H1 (cell line): ENCODE data around the gene WDR37. TPM values are rescaled to one million over a fixed set of nuclear protein-coding genes. Genes with fewer than 3 reads are reported as not detected.

Source experiments
- CTCF ChIA-PET: fragments of 300-600 bp; sonication (Branson Sonifier 250); formaldehyde crosslinking; loops from one replicate; lab custom pipeline; 2021; ENCODE audit not compliant: partially characterized antibody; lab: Charles Lee
- POLR2A ChIA-PET: fragments of 300-600 bp; sonication (Branson Sonifier 250); formaldehyde crosslinking; loops from one replicate; lab custom pipeline; 2021; ENCODE audit warnings: inconsistent platforms; ENCODE audit not compliant: partially characterized antibody; lab: Charles Lee
- DNase-seq, 2 experiments: peaks; one replicate each; pipeline versions ENCODE4 v3.0.0 to v3.0.0-alpha.2; 2010 to 2022; ENCODE audit warnings: low spot score in 2 of 2, low read depth in 1 of 2, mixed read lengths in 1 of 2
- FAIRE-seq: peaks from 2 replicates; lab custom pipeline; 2011; peaks lifted over from hg19 to GRCh38; lab: Jason Lieb, UNC
- H2AFZ ChIP-seq: 2 replicates; pipeline ENCODE4 v1.8.1; 2012; ENCODE audit warnings: low read length, inconsistent platforms
- H2AK5ac ChIP-seq: 2 replicates; pipeline ENCODE4 v1.6.1; 2013; ENCODE audit warnings: low read depth, low read length
- H2BK120ac ChIP-seq: replicated peaks from 2 replicates; pipeline ENCODE3; 2013; ENCODE audit warnings: low read depth, low read length, inconsistent platforms
- H2BK12ac ChIP-seq: 2 replicates; pipeline ENCODE4 v1.6.1; 2013; ENCODE audit warnings: low read depth, low read length
- H2BK15ac ChIP-seq: 2 replicates; pipeline ENCODE4 v1.6.1; 2013; ENCODE audit warnings: low read length
- H2BK20ac ChIP-seq: 2 replicates; pipeline ENCODE4 v1.6.1; 2013; ENCODE audit warnings: low read length
- H2BK5ac ChIP-seq: 2 replicates; pipeline ENCODE4 v1.6.1; 2013; ENCODE audit warnings: low read depth, low read length
- H3K14ac ChIP-seq: 2 replicates; pipeline ENCODE4 v1.6.1; 2013; ENCODE audit warnings: inconsistent platforms; ENCODE audit not compliant: insufficient read length
- H3K18ac ChIP-seq: 2 replicates; pipeline ENCODE4 v1.6.1; 2013; ENCODE audit warnings: low read length; ENCODE audit errors: extremely low read depth
- H3K23ac ChIP-seq: 2 replicates; pipeline ENCODE4 v1.6.1; 2013; ENCODE audit warnings: inconsistent platforms; ENCODE audit not compliant: insufficient read length
- H3K23me2 ChIP-seq: 2 replicates; pipeline ENCODE4 v1.6.1; 2013; ENCODE audit warnings: low read depth, low read length
- H3K27ac ChIP-seq: 2 replicates; pipeline ENCODE4 v1.6.1; 2011; ENCODE audit warnings: low read depth, low read length, inconsistent platforms
- H3K27me3 ChIP-seq, 4 experiments: replicated peaks in 1 of 4; 1 replicate in 1 of 4; 2 replicates in 3 of 4; pipeline versions ENCODE4 v1.6.1 to v1.8.1; 2011 to 2013; ENCODE audit warnings: low read length in 3 of 4, mild to moderate bottlenecking in 3 of 4, inconsistent platforms in 2 of 4, mixed read lengths in 2 of 4, moderate library complexity in 1 of 4; ENCODE audit not compliant: control insufficient read depth in 3 of 4, insufficient read depth in 3 of 4; ENCODE audit errors: extremely low read depth in 1 of 4
- H3K36me3 ChIP-seq, 4 experiments: 2 replicates each; pipeline versions ENCODE4 v1.6.1 to v1.8.1; 2011 to 2013; ENCODE audit warnings: mild to moderate bottlenecking in 4 of 4, low read length in 3 of 4, moderate library complexity in 2 of 4, control low read depth in 1 of 4, inconsistent platforms in 1 of 4; ENCODE audit not compliant: insufficient read depth in 4 of 4, control insufficient read depth in 2 of 4
- H3K4ac ChIP-seq: replicated peaks from 2 replicates; pipeline ENCODE3; 2013; ENCODE audit warnings: low read length, low read depth, mixed read lengths, inconsistent platforms; ENCODE audit not compliant: insufficient read length
- H3K4me1 ChIP-seq, 4 experiments: replicated peaks in 1 of 4; 1 replicate in 1 of 4; 2 replicates in 3 of 4; pipeline versions ENCODE4 v1.6.1 to v1.8.1; 2011 to 2013; ENCODE audit warnings: low read length in 3 of 4, inconsistent platforms in 2 of 4, mixed read lengths in 1 of 4; ENCODE audit not compliant: insufficient read depth in 4 of 4, control insufficient read depth in 3 of 4
- H3K4me2 ChIP-seq, 2 experiments: 2 replicates each; pipeline versions ENCODE4 v1.6.1 to v1.8.1; 2011 to 2013; ENCODE audit warnings: low read depth in 2 of 2, low read length in 2 of 2, control low read depth in 1 of 2, inconsistent platforms in 1 of 2, mild to moderate bottlenecking in 1 of 2; ENCODE audit not compliant: insufficient read depth in 1 of 2
- H3K4me3 ChIP-seq, 4 experiments: fragments of 200-600, 300-600 bp in 1 of 4; sonication (generic), shearing (Covaris generic), sonication (Bioruptor Twin) in 1 of 4; 2 replicates each; pipeline versions ENCODE4 v1.5.1 to v1.8.1; 2011 to 2016; ENCODE audit warnings: low read length in 4 of 4, low read depth in 3 of 4, control low read depth in 2 of 4, inconsistent platforms in 2 of 4, mild to moderate bottlenecking in 2 of 4, mixed read lengths in 1 of 4, moderate library complexity in 1 of 4; ENCODE audit not compliant: insufficient read depth in 2 of 4; ENCODE audit errors: extremely low read depth in 1 of 4
- H3K56ac ChIP-seq: replicated peaks from 2 replicates; pipeline ENCODE3; 2013; ENCODE audit warnings: low read depth, mild to moderate bottlenecking, mixed read lengths, low read length, inconsistent platforms; ENCODE audit not compliant: insufficient read length
- H3K79me1 ChIP-seq: 2 replicates; pipeline ENCODE4 v1.6.1; 2013; ENCODE audit warnings: low read depth, low read length, control low read depth
- H3K79me2 ChIP-seq, 2 experiments: 2 replicates each; pipeline versions ENCODE4 v1.6.1 to v1.8.1; 2012 to 2013; ENCODE audit warnings: low read length in 2 of 2, mild to moderate bottlenecking in 2 of 2, inconsistent platforms in 1 of 2; ENCODE audit not compliant: insufficient read depth in 2 of 2, control insufficient read depth in 1 of 2
- H3K9ac ChIP-seq, 4 experiments: replicated peaks in 1 of 4; 1 replicate in 1 of 4; 2 replicates in 3 of 4; pipeline versions ENCODE4 v1.6.1 to v1.8.1; 2011 to 2013; ENCODE audit warnings: low read depth in 3 of 4, low read length in 3 of 4, control low read depth in 2 of 4, mild to moderate bottlenecking in 2 of 4, moderate library complexity in 2 of 4, inconsistent platforms in 1 of 4; ENCODE audit errors: extremely low read depth in 1 of 4
- H3K9me3 ChIP-seq, 2 experiments: 2 replicates each; pipeline versions ENCODE4 v1.6.1 to v1.8.1; 2012 to 2013; ENCODE audit warnings: mild to moderate bottlenecking in 2 of 2, moderate library complexity in 2 of 2, control low read depth in 1 of 2, inconsistent platforms in 1 of 2, low read depth in 1 of 2, low read length in 1 of 2, mixed read lengths in 1 of 2; ENCODE audit not compliant: insufficient read depth in 2 of 2
- H4K20me1 ChIP-seq, 2 experiments: replicated peaks in 1 of 2; 2 replicates each; pipeline versions ENCODE3 to v1.8.1; 2011 to 2013; ENCODE audit warnings: inconsistent platforms in 2 of 2, low read length in 2 of 2, mild to moderate bottlenecking in 1 of 2; ENCODE audit not compliant: insufficient read depth in 2 of 2, control insufficient read depth in 1 of 2
- H4K5ac ChIP-seq: 2 replicates; pipeline ENCODE4 v1.6.1; 2013; ENCODE audit warnings: low read length, low read depth, mixed read lengths, inconsistent platforms; ENCODE audit not compliant: insufficient read length
- H4K8ac ChIP-seq: 2 replicates; pipeline ENCODE4 v1.8.0; 2013; ENCODE audit warnings: mild to moderate bottlenecking, moderate library complexity, low read length, inconsistent platforms; ENCODE audit not compliant: insufficient read depth; ENCODE audit errors: extremely low read depth
- H4K91ac ChIP-seq: replicated peaks from 2 replicates; pipeline ENCODE3; 2013; ENCODE audit warnings: low read length, mixed read lengths, inconsistent platforms; ENCODE audit not compliant: insufficient read length
- ATF3 ChIP-seq: IDR thresholded peaks from 2 replicates; pipeline ENCODE4 v1.6.1; 2011; ENCODE audit warnings: low read depth, mild to moderate bottlenecking, low read length; ENCODE audit not compliant: insufficient read depth
- BCL11A ChIP-seq, 2 experiments: IDR thresholded peaks; one replicate each; pipeline ENCODE4 v1.6.1; 2011; ENCODE audit warnings: low read depth in 2 of 2, low read length in 2 of 2, mild to moderate bottlenecking in 2 of 2
- BRCA1 ChIP-seq: IDR thresholded peaks from 2 replicates; pipeline ENCODE4 v1.6.1; 2012; ENCODE audit warnings: low read depth, low read length, improper control_type of control experiment
- CHD2 ChIP-seq: IDR thresholded peaks from 2 replicates; pipeline ENCODE4 v1.6.1; 2012; ENCODE audit warnings: low read length, improper control_type of control experiment
- EP300 ChIP-seq, 2 experiments: IDR thresholded peaks; 1 replicate in 1 of 2; 2 replicates in 1 of 2; pipeline ENCODE4 v1.6.1; 2011 to 2012; ENCODE audit warnings: low read depth in 2 of 2, low read length in 2 of 2, mild to moderate bottlenecking in 2 of 2, borderline replicate concordance in 1 of 2, inconsistent platforms in 1 of 2, moderate library complexity in 1 of 2
- GABPA ChIP-seq: IDR thresholded peaks from 2 replicates; pipeline ENCODE4 v1.6.1; 2011; ENCODE audit warnings: mild to moderate bottlenecking, low read length, moderate library complexity, borderline replicate concordance; ENCODE audit not compliant: insufficient read depth
- HDAC2 ChIP-seq, 2 experiments: fragments of 300-600 bp in 1 of 2; sonication (generic) in 1 of 2; IDR thresholded peaks; 2 replicates each; pipeline ENCODE4 v1.6.1; 2011 to 2012; ENCODE audit warnings: low read depth in 2 of 2, low read length in 2 of 2, mild to moderate bottlenecking in 2 of 2, moderate library complexity in 2 of 2, borderline replicate concordance in 1 of 2, inconsistent platforms in 1 of 2
- JUN ChIP-seq: IDR thresholded peaks from 2 replicates; pipeline ENCODE4 v1.6.1; 2011; ENCODE audit warnings: low read depth, mild to moderate bottlenecking, improper control_type of control experiment, low read length
- NRF1 ChIP-seq: IDR thresholded peaks from 2 replicates; pipeline ENCODE4 v1.6.1; 2011; ENCODE audit warnings: mild to moderate bottlenecking, low read depth, low read length, improper control_type of control experiment
- SIX5 ChIP-seq: IDR thresholded peaks from 2 replicates; pipeline ENCODE4 v1.6.1; 2011; ENCODE audit warnings: mild to moderate bottlenecking, low read depth, low read length
- SP4 ChIP-seq: IDR thresholded peaks from 2 replicates; pipeline ENCODE4 v1.6.1; 2012; ENCODE audit warnings: low read length, inconsistent platforms
- SUZ12 ChIP-seq: fragments of 200-600 bp; sonication (generic); IDR thresholded peaks from 2 replicates; pipeline ENCODE4 v1.6.1; 2012; ENCODE audit warnings: mild to moderate bottlenecking, inconsistent platforms, low read length, moderate library complexity, mixed read lengths
- TCF12 ChIP-seq: IDR thresholded peaks from 2 replicates; pipeline ENCODE4 v1.6.1; 2011; ENCODE audit warnings: low read depth, mild to moderate bottlenecking, low read length
- WGBS, 2 experiments: shearing (Covaris generic) in 1 of 2; methylation state at CpG; one replicate each; pipeline versions ENCODE4 v1.1.6 to v1.1.7; 2013 to 2015; ENCODE audit warnings: low lambda C conversion rate in 2 of 2, mixed read lengths in 2 of 2, inconsistent platforms in 1 of 2, low coverage in 1 of 2, missing lambda C conversion rate in 1 of 2; ENCODE audit not compliant: insufficient replicate concordance in 2 of 2, insufficient coverage in 1 of 2, insufficient read length in 1 of 2; ENCODE audit errors: extremely low coverage in 1 of 2, missing lambda C conversion rate in 1 of 2; 5-methylcytosine and 5-hydroxymethylcytosine counted together
- polyA plus RNA-seq, 7 experiments: library from polyadenylated mRNA; depleted of rRNA in 3 of 7; stranded (reverse) in 5 of 7; unstranded in 2 of 7; fragments of >200 nt in 5 of 7; fragments of 200-250 nt in 2 of 7; gene quantifications; 1 replicate in 5 of 7; 2 replicates in 1 of 7; 4 replicates in 1 of 7; pipeline versions ENCODE4 v1.2.1 to v1.2.3, GENCODE V29; 2011 to 2013; ENCODE audit warnings: missing spikeins in 2 of 7, mixed read lengths in 2 of 7
- total RNA-seq: library from RNA; stranded (reverse); fragmentation: NEBNext Ultra II Directional; extraction: Animal tissue kit (Norgen Biotek cat#: 25700); gene quantifications from 2 replicates; pipeline ENCODE4 v1.2.1, GENCODE V29; 2021

WDR37 gene
- total and polyA plus RNA-seq, 2 of the 8 experiments (the other 6 are each of a cell fraction or from before 2014, with no cell fraction given) = 9.6 to 12.0 TPM

- Histone ChIP-seq H3K23ac (no peak overlapping the region), H4K91ac (no peak overlapping the region), H3K14ac (no peak overlapping the region), H2BK120ac (no peak overlapping the region), H3K56ac (no peak overlapping the region), H3K27me3 (no peaks in the 10 kb centered on the region), H3K9ac (0 out of 7 replicates have a peak overlapping the region, but pooled peaks of 1 of the 4 experiments have one; percentile 14), H2BK12ac (no peak overlapping the region), H3K79me2 (no peaks in the 10 kb centered on the region), H2BK5ac (peak overlapping the region; percentile 40; the same call in 1 of the 2 replicates), H4K5ac (no peak overlapping the region), H3K4me2 (no peak overlapping the region), H3K9me3 (no peaks in the 10 kb centered on the region), H4K20me1 (peaks cover 0 to 5% of the 10 kb centered on the region in 2 experiments), H3K27ac (no peak overlapping the region), H3K4me1 (no peaks in the 10 kb centered on the region; a peak in 1 of 7 replicates), H3K18ac (no peak overlapping the region), H2BK20ac (no peak overlapping the region), H3K23me2 (no peaks in the 10 kb centered on the region), H2AFZ (no peak overlapping the region), H2BK15ac (no peak overlapping the region), H3K79me1 (no peaks in the 10 kb centered on the region), H3K36me3 (peaks cover 5 to 21% (median 15%) of the 10 kb centered on the region in 4 experiments; a peak in 7 of 8 replicates), H3K4me3 (no peak overlapping the region), H3K4ac (no peak overlapping the region), H4K8ac (no peak overlapping the region), H2AK5ac (no peak overlapping the region)
- CTCF ChIA-PET = interaction anchor here (0.9 kb wide), 1 partner anchor 105 kb away, joined by 3 read pairs; no protein-coding TSS in a partner anchor
- FAIRE-seq (no peak), DNase-seq (no peak)
- 91% methylated on average over 12 of the region's 12 CpGs; no CpG with 5 or more reads in 1 of the 2 experiments for WGBS, 2 experiments
- POLR2A ChIA-PET = interaction anchor here (0.8 to 1.8 kb wide), 4 partner anchors 15 to 27 kb away, joined by 4 to 6 read pairs (median 5); no protein-coding TSS in a partner anchor
- TF ChIP-seq GABPA = no peak
- TF ChIP-seq TCF12 = no peak
- no peak for TF ChIP-seq CHD2
- TF ChIP-seq HDAC2 (IDR thresholded peaks at IDR 0.05; ENCODE audit: borderline replicate concordance in 1 of 2, low read depth in 2 of 2, low read length in 2 of 2) = no peak
- TF ChIP-seq JUN = no peak
- TF ChIP-seq SP4 = no peak
- TF ChIP-seq ATF3 = no peak
- no peak for TF ChIP-seq BCL11A (IDR thresholded peaks at IDR 0.05; ENCODE audit: low read depth in 2 of 2, low read length in 2 of 2)
- TF ChIP-seq BRCA1 = no peak
- TF ChIP-seq SUZ12 = no peak
- TF ChIP-seq SIX5 = no peak
- TF ChIP-seq EP300 (IDR thresholded peaks at IDR 0.05; ENCODE audit: borderline replicate concordance in 1 of 2, low read depth in 2 of 2, low read length in 2 of 2) = no peak
- TF ChIP-seq NRF1 = no peak
Observed at GRCh38 chr10:1022413-1022812, 33.8 kb upstream of the WDR37 start.
